HG03045 (cell line): ENCODE data around the gene LRMDA.

Experiments
- ATAC-seq: cut with Tn5 transposase; IDR thresholded peaks from one replicate; pipeline ENCODE4 v1.9.1; 2021; ENCODE audit warnings: mild to moderate bottlenecking, moderate library complexity; ENCODE audit not compliant: unreplicated experiment

Gene LRMDA

DNA sequence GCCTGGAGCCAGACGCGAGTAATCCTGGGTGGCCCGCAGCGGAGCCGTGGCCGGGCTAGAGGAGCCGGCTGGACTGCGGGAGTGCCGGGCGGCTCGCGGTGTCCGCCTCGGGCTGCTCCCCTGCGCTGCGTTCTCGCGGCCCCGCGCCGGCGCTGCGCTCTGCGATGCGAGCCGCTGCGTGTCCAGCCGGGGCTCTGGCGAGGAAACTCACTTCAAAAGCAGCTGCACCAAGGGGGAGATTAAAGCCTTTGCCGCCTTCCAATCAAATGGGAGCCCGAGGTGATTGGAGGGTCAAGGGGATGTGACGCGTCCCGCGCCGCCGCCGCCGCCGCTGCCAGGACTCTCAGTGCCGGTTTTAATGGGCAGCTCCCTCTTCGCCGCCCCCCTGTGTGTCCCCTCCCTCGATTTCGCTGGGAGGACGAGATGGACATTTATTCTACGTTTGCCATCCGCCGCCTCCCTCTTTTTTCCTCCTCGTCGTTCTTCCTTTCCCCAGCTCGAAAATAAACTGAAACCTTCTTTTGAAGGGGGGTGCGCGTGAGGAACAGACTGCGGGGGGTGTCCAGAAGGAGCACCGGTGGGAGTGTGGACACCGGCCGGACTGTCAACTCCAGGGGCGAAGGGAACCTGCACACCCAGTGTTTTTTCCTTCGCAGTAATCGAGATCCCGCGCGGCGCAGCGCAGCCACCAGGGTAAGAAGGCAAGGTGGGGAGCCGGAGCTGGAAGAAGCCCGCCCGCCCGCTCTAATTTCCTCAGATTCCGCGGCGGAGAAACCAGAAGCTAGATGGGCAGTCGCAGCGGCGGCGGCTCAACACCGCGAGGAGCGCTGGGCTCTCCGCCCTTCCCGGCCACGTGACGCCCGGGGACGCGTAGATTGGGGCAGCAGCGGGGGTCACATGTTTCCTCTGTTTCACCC, 29.6 kb upstream of the LRMDA start, which contains the start of gene ZNF503:
TSS of gene ZNF503 (minus strand) at position 196 of the 917 bp plus-strand sequence. CDS start 345 bp downstream, outside the sequence.
- peak; percentile 46 for ATAC-seq

DNA sequence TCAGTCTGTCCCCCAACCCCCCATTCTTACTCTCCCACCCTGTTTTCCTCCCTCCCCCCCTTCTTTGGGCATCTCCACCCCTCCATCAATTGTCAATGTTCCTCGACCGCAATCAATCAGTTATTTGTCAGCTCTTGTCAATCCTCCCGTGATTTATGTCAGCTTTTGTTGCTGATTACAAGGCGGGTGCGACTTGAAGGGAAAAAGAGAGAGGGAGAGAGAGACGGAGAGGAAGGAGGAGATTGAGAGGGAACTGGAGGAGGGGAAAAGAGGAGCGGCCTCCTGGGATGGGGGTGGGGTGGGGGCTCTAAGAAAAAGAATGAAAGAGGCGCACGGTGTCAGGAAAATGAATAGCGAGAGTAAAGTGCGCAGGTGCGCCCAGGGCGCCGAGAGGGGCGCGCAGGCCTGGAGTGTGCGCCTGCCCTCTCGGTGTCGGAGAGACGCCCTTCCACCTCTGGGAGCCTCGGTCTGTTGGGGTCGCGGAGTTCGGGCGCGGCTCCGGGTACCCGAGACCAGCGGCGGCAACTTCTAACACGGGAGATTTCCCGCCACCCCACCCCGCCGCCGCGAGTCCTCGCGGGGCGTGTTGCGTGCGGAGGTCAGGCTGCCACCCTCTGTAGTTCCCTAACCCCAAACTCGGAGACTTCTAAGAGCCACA, 28.8 kb upstream of the LRMDA start:
- ATAC-seq: no peak

DNA sequence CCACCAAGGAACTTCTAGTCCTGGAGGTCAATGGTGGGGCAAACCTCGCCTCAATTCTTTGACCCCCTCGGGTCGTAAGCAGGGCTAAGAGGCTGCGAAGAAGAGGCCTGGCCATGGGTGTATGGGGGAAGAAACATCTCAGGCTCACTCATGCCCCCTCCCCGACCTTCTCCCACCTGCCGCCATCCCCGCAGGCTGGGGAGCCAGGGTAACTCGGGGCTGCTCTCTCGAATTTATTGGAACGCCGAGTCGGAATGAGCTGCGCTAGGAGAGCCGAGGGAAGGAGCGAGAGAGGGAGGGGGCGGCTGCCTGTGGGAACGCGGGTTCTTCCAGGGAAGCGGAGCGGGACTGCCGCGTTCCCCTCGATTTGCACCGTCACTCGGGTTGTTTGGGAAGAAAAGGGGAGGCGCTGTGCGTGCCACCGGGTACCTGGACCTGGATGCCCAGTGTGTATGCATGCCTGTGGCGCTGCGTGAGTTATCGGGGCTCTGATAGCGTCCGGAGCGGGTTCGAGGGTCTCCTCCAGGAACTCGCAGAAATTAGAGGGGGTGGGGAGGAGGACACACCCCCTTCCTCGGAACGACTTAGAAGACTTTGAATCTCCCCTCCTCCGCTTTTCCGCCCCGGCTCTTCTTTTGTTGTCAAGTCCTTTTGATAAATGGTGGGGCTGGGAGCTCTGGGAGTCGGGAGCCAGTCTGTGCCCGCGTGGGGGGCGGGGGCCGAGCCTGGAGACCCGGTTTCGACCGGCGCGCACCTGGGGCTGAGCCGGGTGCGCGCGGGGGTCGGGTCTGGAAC, 28.1 kb upstream of the LRMDA start:
- no peak for ATAC-seq

DNA sequence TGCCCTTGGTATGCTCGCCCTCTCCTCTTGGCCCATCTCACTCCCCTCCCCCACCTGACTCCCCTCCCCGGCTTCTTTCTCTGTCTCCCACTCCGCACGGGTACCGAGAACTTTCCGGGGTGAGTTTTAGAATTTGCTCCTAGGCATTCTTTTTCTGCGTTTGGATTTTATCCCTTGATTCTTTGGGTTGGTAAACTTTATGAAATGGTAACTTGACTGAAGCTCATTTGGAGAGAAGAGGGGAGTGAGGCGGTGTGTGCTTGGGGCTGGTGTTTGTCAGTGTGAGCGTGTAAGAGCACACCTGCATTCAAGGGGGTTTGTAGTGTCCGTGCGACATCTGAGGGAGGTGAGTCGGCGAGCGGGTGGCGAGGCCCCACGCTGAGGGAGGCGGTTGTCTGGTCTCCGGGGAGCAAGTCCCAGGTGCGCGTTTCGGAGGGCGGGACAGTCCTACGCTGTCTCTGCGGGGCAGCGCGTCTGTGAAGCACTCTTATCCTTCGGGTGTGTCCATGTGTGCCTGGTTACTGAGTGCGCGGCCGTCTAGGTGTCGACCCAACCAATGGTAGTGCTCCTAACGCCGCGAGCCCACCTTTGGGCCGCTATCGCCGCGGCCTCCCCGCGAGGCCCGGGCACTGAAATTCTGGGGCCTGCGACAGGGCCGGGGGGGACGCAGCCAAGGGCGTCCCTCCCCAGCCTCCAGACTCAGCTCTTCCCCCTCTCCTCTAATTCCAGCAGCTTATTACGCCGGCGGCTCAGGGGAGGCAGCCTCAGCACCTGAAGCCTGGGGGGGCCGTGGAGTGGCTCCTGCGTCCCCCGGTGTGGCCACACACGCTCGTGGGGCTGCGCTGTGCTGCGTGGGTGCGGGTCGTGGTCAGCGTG, 27.2 kb upstream of the LRMDA start:
- ATAC-seq: no peak

- ATAC-seq: no peak
These were observed 26.4 kb upstream of the LRMDA start for GRCh38 chr10:75404815-75405597.

GRCh38 chr10:75405598-75406461, 25.6 kb upstream of the LRMDA start:
- ATAC-seq: no peak

DNA sequence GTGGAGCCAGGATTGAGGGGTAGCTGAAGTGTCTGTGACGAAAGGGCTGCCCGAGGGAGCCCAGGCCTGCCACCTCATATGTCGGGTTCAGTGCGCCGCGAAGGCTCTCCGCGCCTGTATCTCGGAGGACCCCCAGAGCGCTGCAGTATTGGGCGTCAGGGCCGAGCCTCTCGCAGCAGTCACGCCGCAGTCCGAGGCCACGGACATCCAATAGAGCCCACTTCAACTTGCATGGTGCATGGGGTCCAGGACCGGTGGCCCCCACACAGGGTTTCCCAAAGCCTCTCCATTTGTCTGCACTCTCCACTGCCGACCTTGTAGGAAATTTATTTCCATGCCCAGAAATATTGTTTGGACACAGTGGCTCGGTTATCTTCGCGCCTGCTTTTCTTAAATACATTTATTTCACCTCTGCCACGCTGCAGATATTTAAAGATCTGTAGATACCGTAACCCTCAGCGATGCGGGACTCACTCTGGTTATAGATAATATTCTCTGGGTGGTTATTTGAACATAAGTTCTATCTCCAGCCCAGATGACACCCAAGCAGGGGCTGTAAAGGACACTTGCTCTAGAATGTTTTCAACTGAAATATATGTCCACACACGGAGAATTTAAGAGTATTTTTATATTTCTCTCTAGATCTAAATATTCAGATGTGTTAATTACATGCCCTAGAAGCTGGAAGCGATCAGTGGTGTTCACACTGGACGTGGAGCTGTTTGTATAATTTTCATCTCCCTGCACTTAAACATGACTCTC, 24.8 kb upstream of the LRMDA start:
- no peak for ATAC-seq

GRCh38 chr10:75407224-75407712, 24.2 kb upstream of the LRMDA start:
- ATAC-seq: no peak

DNA sequence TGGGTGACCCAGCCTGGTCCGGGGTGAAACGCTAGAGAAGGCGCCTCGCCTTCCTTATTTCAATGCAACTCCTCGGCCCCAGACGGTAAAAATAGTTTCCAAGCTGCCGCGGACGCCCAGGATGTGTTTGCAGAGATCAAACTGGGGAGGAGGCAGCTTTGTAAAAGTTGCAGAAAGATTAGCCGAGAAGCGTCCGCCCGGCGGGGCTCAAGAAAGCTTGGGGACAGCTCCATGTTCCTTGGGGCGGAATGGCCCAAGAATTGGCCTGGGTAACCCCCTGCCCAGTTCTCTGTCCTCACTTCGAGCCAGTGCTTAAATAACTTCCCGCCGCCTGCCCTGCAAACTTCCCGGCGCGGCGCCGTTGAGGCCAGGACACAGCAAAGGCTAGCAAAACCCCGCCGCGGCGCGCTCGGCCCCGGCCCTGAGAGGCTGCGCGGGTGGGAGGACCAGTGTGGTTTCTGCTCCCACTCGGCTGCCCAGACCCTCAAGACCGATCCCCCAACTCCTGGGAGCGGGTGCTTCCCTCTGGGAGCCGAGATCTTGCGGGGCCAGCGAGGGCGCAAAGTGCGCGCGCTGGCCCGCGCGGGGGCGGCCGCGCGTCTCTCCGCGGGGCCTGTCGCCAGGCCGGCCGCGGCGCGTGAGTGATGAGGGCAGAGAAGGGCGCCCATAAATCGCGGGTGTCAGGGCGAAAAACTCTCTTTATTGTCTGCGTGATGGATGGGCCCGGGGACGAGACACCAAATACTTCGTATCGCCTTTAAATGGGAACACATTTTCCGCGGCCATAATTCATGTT, 23.5 kb upstream of the LRMDA start:
- no peak for ATAC-seq

- ATAC-seq: no peak
These were observed 22.9 kb upstream of the LRMDA start for GRCh38 chr10:75408509-75408875.

- no peak for ATAC-seq
These were observed 22.2 kb upstream of the LRMDA start for GRCh38 chr10:75408911-75409885.

- ATAC-seq: no peak
These were observed 21.1 kb upstream of the LRMDA start for GRCh38 chr10:75410132-75411005.

DNA sequence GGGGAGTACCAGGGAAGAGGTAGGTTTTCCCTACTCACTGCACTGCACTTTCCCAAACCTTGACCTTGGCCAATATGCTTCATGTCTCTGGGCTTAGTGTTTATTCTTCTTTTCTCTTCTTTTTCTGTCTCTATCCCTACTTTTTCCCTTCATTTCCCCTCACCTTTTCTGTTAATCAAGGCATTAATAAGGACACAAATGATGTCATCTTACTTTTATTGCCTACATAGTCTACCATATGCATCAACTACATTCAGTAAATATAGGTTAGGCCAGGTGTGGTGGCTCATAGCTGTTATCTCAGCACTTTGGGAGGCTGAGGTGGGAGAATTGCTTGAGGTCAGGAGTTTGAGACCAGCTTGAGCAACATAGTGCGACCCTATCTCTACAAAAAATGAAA, 16.9 kb upstream of the LRMDA start:
- ATAC-seq: no peak

DNA sequence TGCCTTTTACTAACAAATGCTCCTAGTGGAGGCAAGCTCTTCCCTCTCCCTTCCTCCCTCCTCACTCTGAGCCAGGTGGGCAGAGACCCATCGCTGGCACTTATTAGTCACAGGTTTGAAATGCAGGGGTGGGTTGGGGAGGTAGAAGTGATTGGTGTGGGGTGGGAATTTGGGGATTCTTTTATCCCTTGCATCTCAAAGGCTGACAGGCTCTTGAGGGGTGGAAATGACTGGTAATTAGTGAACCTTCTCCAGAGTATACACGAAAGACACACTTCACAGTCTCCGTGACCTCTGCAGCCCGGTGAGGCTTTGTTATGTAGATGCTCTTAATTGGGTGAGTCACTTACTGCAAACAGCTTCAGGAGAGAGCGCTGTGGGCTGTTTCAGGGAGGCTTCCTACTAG, 13.9 kb upstream of the LRMDA start:
- ATAC-seq: no peak

- no peak for ATAC-seq
These were observed 13.1 kb upstream of the LRMDA start for GRCh38 chr10:75418293-75418692.
